HFFc6 (cell line): ENCODE results near the gene GAS2L1. TPM values are rescaled to one million over a fixed set of nuclear protein-coding genes. Genes with fewer than 3 reads are reported as not detected.

ENCODE experiments used
- DNase-seq: peaks from one replicate; pipeline ENCODE4 v3.0.0-alpha.2; 2018
- H3K27ac Mint-ChIP-seq: 2 replicates; pipeline ENCODE4 v1.8.0; 2020; ENCODE audit warnings: mild to moderate bottlenecking, mixed read lengths
- H3K27me3 Mint-ChIP-seq: 2 replicates; pipeline ENCODE4 v1.8.0; 2021; ENCODE audit warnings: mild to moderate bottlenecking, moderate library complexity, mixed read lengths; ENCODE audit not compliant: insufficient read depth
- H3K36me3 Mint-ChIP-seq: 2 replicates; pipeline ENCODE4 v1.8.0; 2021; ENCODE audit warnings: low read depth, mixed read lengths
- H3K4me1 Mint-ChIP-seq: 2 replicates; pipeline ENCODE4 v1.8.0; 2020; ENCODE audit warnings: low read depth, mixed read lengths
- H3K4me3 Mint-ChIP-seq: 2 replicates; pipeline ENCODE4 v1.8.0; 2020; ENCODE audit warnings: mild to moderate bottlenecking, moderate library complexity, mixed read lengths
- H3K9me3 Mint-ChIP-seq: 2 replicates; pipeline ENCODE4 v1.8.0; 2020; ENCODE audit warnings: mild to moderate bottlenecking, mixed read lengths
- total RNA-seq, 6 experiments: library from RNA; stranded (reverse); fragmentation: NEBNext Ultra II Directional; extraction: Animal tissue kit (Norgen Biotek cat#: 25700); gene quantifications; 2 replicates in 1 of 6; 3 replicates in 5 of 6; pipeline ENCODE4 v1.2.3, GENCODE V29; 2021
- TF ChIP-seq, protein P1 (sequence below): fragments of 200-600 bp; sonication (generic); IDR thresholded peaks from 2 replicates; pipeline ENCODE4 v1.5.0; 2021; ENCODE audit warnings: antibody characterized with exemption, mild to moderate bottlenecking

The GAS2L1 gene
- total RNA-seq, 6 experiments from 2014 or later, result 40.5 to 48.8 (median 43.3) TPM

DNA sequence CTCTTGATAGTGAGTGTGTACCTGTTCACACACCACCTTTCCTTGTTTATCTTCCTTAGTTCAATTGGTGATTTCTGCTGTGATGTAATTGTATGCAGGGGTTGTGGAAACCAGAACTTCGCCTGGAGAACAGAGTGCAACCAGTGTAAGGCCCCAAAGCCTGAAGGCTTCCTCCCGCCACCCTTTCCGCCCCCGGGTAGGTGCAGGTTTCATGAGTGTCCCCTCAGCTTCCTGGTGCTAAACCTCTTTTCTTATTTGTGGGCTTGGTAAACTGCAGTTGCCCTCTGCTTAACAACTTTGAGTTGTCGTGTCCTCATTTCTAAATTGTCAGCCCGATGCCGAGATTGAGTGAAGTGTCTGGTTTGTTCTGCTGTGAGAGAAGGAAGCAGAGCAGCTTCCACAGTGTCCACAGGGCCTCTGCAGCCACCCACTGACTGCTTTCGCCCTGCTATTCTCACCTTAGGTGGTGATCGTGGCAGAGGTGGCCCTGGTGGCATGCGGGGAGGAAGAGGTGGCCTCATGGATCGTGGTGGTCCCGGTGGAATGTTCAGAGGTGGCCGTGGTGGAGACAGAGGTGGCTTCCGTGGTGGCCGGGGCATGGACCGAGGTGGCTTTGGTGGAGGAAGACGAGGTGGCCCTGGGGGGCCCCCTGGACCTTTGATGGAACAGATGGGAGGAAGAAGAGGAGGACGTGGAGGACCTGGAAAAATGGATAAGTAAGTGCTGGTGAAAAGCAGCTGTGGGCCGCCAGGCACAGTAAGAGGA lies 7.1 kb upstream of the GAS2L1 start:
- peaks cover 40% of the 10 kb centered on the region for H3K36me3 Mint-ChIP-seq
- peak overlapping the region; percentile 17; the same call in 1 of the 2 replicates for H3K4me3 Mint-ChIP-seq
- TF ChIP-seq, protein P1, sequence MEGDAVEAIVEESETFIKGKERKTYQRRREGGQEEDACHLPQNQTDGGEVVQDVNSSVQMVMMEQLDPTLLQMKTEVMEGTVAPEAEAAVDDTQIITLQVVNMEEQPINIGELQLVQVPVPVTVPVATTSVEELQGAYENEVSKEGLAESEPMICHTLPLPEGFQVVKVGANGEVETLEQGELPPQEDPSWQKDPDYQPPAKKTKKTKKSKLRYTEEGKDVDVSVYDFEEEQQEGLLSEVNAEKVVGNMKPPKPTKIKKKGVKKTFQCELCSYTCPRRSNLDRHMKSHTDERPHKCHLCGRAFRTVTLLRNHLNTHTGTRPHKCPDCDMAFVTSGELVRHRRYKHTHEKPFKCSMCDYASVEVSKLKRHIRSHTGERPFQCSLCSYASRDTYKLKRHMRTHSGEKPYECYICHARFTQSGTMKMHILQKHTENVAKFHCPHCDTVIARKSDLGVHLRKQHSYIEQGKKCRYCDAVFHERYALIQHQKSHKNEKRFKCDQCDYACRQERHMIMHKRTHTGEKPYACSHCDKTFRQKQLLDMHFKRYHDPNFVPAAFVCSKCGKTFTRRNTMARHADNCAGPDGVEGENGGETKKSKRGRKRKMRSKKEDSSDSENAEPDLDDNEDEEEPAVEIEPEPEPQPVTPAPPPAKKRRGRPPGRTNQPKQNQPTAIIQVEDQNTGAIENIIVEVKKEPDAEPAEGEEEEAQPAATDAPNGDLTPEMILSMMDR, result no peak
- H3K9me3 Mint-ChIP-seq, result no peaks in the 10 kb centered on the region
- peaks cover 9% of the 10 kb centered on the region for H3K27me3 Mint-ChIP-seq
- DNase-seq, result no peak
- H3K27ac Mint-ChIP-seq, result peak overlapping the region; percentile 2; the same call in 1 of the 2 replicates
- no peaks in the 10 kb centered on the region for H3K4me1 Mint-ChIP-seq

DNA sequence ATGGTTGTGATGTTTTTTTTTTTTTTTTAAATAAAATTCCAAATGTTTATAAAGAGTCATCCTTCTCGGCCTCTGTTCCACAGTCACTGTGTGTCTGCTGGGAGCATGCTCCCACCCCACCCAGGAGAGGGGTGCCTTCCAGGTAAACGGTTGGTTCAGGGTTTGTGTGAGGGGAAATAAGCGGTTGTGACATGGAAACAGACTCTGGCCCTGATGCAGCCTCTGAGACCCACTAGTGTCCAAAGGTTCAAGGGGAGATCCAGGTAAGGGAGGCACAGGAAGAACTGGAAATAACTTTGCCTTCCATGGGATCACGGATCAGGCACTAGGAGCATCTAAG lies 6.0 kb upstream of the GAS2L1 start:
- DNase-seq, result no peak
- Mint-ChIP-seq H3K27me3 (peaks cover 9% of the 10 kb centered on the region), H3K27ac (no peak overlapping the region), H3K9me3 (no peaks in the 10 kb centered on the region), H3K4me3 (no peak overlapping the region), H3K4me1 (no peaks in the 10 kb centered on the region), H3K36me3 (peaks cover 40% of the 10 kb centered on the region)
- TF ChIP-seq, protein P1, result no peak

DNA sequence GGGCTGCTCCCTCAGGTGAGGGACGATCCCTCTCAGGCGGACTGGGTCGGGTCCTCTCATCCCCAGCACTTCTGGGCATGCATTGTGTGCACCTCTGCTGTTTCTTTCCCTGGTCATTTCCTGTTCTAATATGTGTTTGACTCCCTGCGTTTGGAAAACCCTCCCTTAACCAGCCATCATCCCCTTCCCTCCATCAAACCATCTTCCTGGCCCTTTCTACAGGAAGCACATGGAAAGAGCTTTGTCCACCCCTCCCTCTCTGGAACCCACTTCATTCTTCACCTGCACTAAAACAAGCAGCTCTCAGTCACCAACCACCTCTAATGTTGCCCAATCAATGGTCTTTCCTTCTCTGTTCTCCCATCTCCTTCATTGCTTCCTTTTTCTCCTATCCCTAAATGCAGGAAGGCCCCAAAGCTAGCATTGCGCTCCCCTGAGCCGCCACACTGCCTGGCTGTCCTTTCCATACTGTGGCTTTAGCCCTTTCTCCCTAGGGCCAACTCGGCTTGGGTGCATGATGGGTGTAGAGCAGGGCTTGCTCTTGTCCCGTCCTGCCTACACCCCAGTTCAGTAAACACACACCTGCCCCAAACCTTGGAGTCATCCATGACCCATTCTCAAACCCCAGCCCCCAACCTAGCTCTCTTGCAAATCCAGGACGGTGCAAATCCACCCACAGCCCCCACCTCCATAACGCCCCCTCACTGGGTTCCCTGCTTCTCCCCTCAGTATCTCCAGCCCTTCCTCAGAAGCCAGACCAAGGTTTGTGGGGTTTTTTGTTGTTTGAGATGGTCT lies 5.4 kb upstream of the GAS2L1 start:
- H3K4me3 Mint-ChIP-seq, result no peak overlapping the region

DNA sequence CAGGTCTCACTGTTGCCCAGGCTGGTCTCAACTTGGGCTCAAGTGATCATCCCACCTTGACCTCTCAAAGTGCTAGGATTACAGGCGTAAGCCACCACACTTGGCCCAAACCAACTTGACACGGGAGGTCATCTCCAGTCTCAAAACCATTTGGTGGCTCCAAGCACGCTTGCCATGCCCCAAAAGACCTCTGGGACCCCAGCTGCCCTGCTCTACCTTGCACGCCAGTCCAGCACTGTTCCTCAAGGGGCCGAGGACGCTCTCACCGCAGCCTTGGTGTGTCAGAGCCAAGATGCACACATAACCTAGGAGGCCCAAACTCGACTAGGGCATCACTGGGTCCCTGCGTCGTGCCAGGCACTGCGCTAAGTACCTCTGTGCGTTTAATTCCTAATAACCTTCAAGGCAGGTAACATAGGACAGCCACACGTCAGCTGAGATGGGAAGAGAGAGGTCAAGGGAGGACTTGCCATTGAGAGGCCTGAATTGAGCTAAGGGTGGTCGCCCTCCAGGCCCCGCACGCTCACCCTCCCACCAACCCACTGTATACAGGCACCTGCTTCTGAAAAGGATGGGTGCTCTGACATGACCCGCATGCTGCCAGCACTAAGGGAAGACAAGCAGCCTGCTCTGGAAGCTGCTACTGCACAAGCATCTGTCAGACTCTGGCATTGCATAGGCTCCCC lies 4.6 kb upstream of the GAS2L1 start:
- DNase-seq, result no peak
- peak overlapping the region; percentile 25; the same call in 1 of the 2 replicates for H3K27ac Mint-ChIP-seq
- H3K4me3 Mint-ChIP-seq, result no peak overlapping the region

More for the DNA sequence above, 5.4 kb upstream of the GAS2L1 start:
- Mint-ChIP-seq H3K4me1 (no peaks in the 10 kb centered on the region), H3K27ac (peak overlapping the region; percentile 25), H3K36me3 (peaks cover 36% of the 10 kb centered on the region), H3K9me3 (no peaks in the 10 kb centered on the region), H3K27me3 (peaks cover 9% of the 10 kb centered on the region)
- no peak for DNase-seq
- TF ChIP-seq, protein P1, result no peak

DNA sequence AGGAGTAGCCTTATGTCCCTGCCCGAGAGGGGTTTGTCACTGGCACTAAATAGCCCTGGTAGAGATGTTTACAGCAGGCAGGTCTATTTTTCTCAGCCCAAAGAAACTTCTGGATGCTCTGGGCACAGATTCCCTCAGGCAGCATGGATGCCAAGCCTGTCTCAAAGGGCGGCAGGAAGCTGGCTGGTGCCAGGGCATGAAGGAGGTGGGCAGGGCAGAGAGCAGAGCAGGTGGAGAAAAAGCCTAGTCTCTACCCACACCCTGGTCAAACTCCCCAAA lies 4.1 kb upstream of the GAS2L1 start:
- no peaks in the 10 kb centered on the region for H3K9me3 Mint-ChIP-seq
- no peak overlapping the region for H3K27ac Mint-ChIP-seq
- no peak overlapping the region for H3K4me3 Mint-ChIP-seq
- TF ChIP-seq, protein P1, result no peak
- peaks cover 9% of the 10 kb centered on the region for H3K27me3 Mint-ChIP-seq
- peaks cover 28% of the 10 kb centered on the region for H3K36me3 Mint-ChIP-seq
- DNase-seq, result no peak
- H3K4me1 Mint-ChIP-seq, result no peaks in the 10 kb centered on the region

More for the DNA sequence above, 4.6 kb upstream of the GAS2L1 start:
- Mint-ChIP-seq H3K36me3 (peaks cover 33% of the 10 kb centered on the region), H3K27me3 (peaks cover 9% of the 10 kb centered on the region), H3K9me3 (no peaks in the 10 kb centered on the region), H3K4me1 (no peaks in the 10 kb centered on the region)
- TF ChIP-seq, protein P1, result no peak
